GM19193 (cell line): ENCODE measurements around the gene ADK.

Experiments
- POLR2A ChIP-seq: IDR thresholded peaks from 4 replicates; pipeline ENCODE4 v1.6.1; 2011; ENCODE audit not compliant: insufficient read depth, insufficient read length; ENCODE audit errors: extremely low read depth

ADK gene

DNA sequence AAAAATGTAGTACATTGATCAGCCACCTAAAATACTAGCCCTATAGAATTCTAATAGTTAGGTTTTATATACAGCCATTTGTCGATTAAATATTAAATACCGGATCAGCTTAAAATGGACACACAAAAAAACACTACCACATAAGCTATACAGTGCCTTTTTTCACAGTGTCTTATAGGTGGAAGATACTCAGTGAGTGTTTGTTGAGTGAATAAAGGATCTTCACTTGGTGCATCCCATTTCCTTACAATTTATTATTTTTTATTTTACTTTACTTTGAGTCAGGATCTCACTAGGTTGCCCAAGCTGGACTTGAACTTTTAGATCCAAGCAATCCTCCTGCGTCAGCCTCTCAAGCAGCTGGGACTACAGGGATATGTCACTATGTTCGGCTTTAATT is 340.0 kb downstream of the ADK start:
- no peak for TF ChIP-seq POLR2A

DNA sequence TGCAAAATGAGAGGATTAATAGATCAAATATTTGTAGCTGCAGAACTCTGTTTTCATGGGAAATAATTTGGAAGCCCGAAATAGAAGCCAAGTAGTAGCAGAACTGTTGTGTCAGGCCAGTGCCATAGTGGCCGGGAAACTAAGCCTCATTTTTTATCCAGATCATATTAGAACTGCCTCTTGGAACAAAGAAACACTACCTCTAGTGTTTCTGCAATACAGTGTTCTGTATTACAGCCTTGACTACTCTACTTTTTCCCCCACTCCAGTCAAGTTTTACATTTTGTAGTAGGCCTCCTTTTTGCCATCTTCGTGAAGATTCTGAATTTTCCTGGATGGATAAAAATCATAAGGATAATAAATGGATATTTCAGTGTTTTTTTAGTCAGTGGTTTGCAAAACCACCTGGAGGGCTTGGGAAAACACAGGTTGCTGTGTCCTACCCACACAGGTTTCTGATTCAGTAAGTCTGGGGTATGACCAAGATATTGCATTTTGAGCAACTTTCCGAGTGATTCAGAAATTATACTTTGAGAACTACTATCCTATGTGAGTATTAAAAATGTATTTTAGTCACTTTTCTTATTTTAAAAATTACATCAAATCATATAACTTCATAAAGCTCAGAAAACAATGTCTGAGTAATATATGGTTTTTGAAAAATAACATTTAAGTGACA is 349.1 kb downstream of the ADK start:
- TF ChIP-seq POLR2A: no peak

DNA sequence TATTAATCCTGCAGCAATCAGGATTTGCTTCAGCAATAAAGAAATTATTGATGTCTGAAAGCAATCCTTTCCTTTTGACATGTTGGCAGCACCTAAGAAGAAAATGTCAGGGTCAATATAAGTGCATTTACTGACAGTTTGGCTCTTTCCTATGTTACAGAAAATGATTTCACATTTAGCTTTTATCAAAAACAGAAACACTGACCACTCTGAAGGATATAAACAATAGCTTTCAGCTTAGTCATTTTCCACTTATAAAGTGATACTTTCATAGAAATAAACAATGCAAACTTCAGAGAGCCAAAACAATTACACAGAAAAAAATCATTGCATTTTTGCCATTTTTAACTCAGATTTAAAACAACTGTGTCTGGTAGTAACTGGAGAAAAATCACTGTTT is 349.8 kb downstream of the ADK start:
- no peak for TF ChIP-seq POLR2A

DNA sequence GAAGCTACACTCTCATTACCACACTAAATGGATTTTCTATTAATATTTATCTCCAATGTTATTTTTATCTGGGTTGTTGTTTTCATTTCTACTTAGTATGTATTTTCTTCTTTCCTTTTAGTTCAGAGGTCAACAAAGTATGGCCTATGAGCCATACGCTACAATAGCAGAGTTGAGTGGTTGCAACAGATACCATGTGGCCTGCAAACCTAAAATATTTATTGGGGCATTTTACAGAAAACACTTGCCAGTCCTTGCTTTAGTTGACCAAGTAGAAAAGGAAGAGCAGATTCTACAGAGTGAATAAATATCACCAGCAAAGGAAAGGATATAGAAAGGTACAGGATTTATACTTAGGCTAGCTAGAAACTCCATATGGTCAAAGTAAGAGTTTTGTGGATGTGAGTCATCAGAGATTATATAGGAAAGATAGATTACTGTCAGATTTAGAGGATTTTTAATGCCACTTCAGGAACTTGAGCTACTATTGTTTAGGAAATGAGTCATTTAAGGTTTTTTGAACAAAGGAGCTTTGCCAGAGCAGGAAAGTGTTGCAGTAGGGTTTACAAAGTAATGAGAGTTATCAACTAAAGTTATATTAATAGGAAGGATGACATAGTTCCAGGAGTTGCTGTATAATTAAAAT is 352.1 kb downstream of the ADK start:
- no peak for TF ChIP-seq POLR2A

DNA sequence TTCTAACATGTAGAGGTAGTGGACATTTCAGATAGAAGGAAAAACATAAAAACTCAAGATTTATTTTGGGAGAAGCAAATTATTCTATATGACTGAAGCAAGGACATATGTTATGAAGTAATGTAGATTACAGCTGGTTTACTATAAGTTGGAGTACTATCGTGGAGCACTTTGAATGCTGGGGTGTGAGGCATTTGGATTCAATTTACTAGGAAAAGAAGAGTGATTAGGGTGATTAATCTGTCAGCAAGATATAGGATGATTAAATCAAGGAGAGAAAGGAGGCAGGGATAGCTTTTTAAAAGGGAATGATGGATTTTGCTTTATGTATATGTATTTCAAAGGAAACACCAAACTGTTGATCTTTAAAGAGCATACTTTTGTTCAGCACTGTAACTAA is 356.9 kb downstream of the ADK start:
- TF ChIP-seq POLR2A: no peak

DNA sequence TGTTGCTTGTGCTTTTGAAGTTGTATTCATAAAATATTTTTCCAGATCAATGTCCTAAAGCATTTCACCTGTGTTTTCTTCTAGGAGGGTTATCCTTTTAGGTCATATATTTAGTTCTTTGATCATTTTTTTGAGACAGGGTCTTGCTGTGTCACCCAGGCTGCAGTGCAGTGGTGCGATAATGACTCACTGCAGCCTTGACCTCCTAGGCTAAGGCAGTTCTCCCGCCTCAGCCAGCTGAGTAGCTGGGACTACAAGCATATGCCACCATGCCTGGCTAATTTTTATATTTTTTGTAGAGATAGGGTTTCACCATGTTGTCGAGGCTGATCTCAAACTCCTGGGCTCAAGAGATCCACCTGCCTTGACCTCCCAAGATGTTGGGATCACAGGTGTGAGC is 359.6 kb downstream of the ADK start:
- TF ChIP-seq POLR2A: no peak

DNA sequence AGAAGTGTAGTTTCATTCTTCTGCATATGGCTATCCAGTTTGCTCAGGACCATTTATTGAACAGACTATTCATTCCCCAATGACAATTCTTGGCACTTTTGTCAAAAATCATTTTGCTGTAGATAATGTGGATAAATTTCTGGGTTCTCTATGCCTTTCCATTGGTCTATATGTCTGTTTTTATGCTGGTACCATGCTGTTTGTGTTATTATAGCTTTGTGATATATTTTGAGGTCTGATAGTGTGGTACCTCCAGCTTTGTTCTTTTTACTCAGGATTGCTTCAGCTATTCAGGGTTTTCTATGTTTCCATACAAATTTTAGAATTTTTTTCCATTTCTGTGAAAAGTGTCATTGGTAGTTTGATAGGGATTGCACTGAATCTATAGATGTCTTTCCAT is 360.0 kb downstream of the ADK start:
- TF ChIP-seq POLR2A: no peak

DNA sequence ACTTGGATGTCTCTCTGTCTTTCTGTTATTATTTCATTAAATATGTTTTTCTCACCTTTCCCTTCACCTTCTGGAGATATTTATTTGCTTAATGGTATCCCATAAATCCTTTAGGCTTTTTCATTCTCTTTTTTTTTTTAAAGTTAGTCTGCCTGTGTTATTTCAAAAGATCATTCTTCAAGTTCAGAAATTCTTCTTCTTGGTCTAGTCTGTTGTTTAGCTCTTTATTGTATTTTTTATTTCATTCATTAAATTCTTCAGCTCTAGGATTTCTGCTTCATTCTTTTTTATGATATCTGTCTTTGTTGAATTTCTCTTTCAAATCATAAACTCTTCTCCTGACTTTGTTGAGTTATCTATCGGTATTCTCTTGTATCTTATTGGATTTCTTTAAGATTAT is 363.3 kb downstream of the ADK start:
- no peak for TF ChIP-seq POLR2A

DNA sequence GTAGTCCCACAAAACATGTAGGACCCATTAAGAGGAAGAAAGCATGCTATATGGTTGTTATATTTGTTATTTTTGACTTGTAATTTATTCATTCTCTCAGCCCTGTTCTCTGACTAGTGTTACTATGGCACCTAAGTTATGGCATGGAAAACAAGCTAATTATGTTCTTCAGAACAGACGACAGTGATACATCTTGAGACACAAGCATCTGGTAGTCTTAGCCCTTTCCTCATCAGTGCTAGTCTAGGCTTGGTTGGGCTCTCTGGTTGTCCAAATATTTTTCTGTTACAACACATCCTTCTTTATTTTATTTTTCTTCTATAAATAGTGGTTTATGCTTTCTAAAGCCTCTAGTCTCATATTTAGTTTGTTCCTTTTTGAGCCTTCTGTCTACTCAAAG is 367.0 kb downstream of the ADK start:
- TF ChIP-seq POLR2A: no peak

DNA sequence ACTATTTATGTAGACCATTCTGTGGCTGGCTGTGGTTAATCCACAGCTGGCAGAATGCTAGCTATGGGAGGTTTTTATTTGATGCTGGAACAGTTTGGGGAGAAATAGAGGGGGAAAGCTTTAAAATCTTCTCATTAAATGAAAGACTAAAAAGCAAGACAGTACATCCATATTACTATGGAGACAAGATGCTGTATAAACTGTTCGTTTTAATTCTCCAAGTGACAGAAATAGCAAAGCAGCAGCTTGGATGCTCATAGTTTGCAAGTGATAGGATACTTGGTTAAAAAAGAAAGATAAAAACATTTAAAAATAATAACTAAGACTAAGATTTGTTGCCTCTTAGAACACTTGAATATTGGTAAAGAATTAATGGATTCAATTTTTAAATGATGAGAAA is 370.5 kb downstream of the ADK start:
- TF ChIP-seq POLR2A: no peak

DNA sequence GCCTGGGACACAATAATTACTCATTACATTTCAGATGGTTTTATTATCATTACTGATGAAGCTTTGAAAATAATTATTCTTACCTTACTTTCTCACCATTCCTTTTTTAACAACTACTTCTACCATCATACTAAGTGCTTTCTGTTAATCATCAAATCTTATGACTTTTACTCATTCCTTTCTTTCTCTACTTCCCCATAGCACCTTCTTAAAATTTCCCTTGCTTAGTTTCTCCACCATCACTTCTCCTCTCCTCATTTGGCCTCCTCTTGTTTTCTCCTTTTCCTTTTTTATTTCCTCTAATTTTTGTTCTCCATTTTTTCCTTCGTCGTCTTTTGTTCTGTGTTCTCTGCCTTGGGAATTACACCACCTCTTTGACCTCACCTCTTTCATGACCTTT is 372.2 kb downstream of the ADK start:
- TF ChIP-seq POLR2A: no peak

DNA sequence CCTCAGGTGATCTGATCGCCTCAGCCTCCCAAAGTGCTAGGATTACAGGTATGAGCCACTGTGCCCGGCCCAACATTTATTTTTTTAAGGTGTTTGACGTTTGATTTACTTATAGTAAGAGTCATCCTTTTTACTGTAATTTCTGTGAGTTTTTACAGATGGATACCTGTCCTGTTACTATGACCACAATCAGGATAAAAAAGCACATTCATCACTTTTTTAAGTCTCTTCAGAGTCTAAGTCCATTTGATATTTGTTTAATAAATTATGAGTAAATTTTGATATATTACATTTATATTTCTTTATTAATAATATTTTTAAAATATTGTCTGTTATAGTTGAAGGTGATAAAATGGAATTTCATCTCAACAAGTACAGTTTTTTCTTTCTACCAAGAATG is 374.9 kb downstream of the ADK start:
- no peak for TF ChIP-seq POLR2A

DNA sequence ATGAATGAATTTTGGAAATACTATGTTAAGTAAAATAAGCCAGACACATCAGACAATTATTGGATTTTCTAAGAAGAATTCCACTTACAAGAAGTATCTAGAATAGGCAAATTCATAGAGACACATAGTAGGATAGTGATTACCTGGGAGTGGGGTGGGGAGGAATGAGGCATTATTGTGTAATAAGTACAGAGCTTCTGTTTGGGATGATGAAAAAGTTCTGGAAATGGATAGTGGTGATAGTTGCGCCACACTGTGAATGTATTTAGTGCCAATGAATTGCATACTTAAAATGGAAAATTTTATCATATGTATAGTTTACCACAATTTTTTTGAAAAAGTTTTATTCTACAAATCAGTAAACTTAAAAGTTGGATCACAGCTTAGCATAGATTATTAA is 378.2 kb downstream of the ADK start:
- no peak for TF ChIP-seq POLR2A

DNA sequence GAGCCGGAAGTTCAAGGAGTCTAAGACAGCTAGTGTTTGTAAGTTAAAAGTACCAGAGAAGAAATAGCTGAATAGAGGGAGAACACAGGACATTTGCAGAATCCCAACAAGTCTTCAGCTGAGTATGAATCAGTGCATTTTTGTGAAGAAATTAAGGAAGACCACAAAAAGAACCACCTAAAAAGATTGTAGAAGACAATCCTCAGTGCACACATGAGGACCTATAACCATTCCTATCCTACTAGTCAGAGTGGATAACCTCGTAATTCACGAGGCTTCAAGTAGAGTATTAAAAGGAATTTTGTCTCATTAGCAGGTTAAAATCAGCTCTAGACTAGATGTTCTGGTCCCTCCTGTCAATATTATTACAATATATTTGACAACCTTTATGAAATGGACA is 380.0 kb downstream of the ADK start:
- no peak for TF ChIP-seq POLR2A

DNA sequence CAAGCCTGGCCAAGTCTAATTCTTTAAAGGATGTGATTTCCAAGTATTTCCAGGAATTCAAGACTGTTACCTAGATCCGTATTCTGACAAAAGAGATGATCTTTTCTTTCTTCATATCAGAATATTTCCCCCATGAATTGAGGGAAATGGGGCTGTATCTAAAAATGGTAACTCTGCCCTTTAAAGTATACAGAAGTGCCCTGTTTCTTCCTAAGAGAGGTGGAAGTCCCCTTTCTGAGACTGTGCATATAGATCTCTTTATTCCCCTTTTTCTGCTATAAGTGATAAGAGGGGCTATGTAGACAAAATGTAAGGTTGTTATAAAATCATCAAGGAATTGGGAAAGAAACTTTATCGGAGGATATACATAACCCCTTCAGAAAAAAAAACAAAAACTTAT is 388.3 kb downstream of the ADK start:
- no peak for TF ChIP-seq POLR2A

DNA sequence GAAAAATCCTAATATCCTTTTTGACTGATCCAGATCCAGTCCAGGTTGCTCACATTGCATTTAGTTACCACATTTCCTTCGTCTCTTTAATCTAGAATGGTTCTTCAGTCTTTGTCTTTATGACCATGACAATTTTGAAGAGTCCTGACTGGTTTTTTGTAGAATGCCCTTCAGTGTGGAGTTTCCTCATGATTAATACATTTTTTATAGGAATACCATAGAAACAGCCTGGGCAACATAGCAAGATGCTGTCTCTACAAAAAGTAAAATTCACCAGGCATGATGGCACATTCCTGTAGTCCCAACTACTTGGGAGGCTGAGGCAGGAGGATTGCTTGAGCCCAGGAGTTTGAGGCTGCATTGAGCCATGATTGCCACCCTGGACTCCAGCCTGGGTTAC is 390.4 kb downstream of the ADK start:
- TF ChIP-seq POLR2A: no peak

DNA sequence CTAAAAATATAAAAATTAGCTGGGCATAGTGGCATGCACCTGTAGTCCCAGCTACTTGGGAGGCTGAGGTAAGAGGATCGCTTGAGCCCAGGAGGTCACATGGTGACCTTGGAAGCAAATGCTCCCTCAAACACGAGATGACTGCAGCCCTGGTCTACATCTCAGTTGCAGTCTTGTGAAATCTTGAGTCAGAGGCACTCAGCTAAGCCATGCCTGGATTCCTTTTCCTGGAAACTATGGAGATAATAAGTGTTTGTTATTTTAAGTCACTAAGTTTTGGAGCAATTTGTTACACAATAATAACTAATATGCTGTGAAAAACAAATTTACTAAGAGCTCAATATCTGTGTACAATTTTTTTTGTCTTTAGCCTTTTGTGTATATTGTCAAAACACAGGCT is 391.1 kb downstream of the ADK start:
- TF ChIP-seq POLR2A: no peak
